GM18499 (cell line): Measurements from ENCODE around the gene RALGPS1.

Source experiments
- ATAC-seq: cut with Tn5 transposase; IDR thresholded peaks from one replicate; pipeline ENCODE4 v1.9.1; 2021; ENCODE audit warnings: moderate number of reproducible peaks; ENCODE audit not compliant: insufficient read depth, unreplicated experiment

RALGPS1 gene

DNA sequence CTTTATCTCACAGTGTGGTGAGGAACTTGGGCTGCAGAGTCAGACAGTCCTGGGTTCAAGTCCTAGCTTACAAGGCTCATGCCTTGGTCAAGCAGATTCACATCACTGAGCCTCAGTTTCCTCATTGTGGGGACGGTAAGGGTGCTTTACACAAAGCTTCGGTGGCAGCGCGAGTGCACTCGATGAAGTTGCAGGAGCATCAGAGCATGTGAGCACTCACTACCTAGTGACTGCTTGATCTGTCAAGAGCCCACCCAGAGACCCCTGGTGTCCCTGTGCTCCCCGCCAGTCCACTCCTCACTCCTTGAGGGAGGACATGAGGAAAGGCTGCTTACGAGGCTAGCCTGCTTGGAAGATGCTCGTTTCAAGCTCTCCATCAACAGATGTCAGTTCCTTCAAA is 293.8 kb downstream of the RALGPS1 start:
- ATAC-seq: no peak

DNA sequence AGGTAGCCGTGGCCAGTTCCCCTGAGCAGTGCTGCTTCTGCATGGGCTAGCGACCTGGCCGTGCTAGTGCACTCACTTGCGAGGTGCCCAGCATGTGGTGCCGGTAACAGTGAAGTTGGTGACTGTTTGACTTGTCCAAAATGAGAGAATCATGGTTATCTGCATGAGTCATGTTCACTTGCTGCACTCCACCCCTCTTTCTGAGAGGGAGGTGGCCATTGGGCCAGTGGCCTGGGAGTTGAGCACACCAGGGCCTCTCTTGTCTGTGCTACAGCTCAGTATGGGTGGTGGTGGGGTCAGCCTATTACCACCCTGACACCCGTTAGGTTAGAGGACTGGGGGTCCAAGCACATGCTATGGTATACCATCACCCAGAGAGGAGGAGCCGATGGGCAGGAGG is 294.6 kb downstream of the RALGPS1 start:
- ATAC-seq: no peak

DNA sequence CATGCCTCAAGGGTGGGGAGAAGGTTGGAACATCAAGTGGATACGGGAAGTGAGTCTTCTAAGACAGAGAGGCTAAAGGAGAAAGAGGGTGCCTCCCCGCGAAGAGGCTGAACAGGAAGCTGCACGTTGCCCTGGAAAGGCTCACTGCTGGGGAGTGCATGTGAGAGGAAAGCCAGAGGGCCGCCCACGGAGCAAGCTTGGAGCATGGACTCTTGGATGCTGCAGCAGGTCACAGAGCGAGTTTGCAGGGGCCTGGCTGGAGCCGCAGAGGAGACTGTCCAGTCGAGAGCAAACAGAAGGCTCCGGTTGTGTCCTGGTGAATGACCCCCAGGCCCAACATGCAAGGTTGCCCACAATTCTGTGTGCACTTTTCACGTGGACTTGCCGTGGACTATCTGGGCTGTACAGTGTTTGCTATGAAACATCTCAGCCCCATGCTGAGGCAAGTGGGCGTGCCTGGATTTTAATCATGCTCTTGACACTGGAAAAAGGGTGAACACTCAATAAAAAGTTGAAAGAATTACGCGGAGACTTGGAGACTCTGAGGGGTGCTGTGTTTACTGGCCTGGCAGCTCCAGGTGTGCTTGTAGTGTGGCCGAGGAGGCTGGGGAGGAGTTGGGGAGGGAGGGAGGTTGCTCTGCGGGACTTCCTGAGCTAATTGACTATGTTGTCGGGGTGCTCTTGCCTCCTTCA is 295.5 kb downstream of the RALGPS1 start:
- ATAC-seq: no peak

DNA sequence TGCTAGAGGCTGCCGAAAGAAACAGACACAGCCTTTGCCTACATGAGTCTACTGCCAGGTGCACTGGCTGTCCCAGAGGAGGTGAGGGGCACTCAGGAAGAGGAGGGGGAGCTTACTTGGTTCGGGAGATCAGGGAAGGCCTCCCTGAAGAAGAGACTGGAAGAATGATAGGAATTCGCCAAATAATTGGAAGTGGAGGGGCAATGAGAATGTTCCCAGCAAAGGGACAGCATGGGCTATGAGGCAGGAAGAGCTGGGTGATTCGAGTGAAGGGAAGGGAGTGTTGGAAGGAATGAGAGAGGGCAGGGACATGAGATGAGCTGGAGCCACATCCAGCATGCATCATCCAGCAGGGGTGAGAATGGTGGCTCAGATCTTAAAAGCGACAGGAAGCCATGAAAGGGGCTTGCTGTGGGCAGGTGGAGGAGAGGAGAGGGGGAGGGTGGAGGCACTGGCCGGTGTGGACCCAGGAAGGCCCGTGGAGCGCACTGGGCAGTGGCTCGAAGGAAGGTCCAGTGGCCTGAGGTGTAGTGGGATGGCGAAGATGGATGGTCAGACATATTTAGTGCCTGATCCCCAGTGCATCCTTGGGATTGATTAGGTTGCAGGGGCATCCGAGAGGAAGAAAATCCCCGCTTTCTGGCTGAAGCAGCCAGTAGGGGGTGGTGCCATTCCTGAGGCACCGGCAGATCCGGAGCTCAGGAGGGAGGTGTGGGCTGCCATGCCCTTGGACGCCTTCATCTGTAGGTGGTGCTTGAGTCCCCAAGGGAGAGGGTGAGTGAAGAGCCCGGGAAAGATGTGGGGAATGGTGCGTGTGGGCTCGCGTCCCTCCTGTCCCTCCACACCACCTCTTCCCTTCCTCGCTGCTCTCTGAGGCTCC is 296.5 kb downstream of the RALGPS1 start:
- ATAC-seq: no peak

DNA sequence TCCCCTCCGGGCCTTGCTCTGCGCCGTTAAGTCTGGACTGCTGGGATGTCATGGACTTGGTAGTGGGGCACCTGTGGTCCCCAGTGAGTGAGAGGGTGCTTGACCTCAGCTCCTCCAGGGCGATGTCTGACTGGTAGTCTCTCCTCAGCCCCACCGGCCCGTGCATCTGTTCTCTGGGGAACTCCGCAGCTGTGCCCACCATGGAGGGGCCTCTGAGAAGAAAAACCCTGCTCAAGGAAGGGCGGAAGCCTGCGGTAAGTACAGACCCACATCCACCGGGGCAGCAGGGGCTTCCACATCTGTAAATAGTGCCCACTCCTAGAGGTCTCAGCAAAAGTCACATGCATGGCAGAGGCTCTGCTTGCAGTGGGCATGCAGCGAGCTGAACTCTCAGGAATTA is 297.4 kb downstream of the RALGPS1 start:
- no peak for ATAC-seq

DNA sequence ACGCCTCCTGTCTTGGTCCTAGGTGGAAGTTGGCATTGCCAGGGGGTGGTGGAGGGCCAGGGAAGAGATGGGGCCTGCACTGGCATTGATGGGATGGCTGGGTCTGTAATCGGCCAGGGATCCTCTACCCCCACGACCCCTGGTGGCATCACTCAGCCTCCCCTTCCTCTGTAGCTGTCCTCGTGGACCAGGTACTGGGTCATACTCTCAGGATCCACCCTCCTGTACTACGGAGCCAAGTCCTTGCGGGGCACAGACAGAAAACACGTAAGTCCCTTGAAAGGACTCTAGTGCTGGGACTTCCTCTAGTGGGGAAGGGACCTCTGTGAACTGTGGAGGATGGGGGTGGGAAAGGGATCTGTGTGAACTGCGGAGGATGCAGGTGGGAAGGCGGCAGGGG is 297.9 kb downstream of the RALGPS1 start:
- no peak for ATAC-seq

DNA sequence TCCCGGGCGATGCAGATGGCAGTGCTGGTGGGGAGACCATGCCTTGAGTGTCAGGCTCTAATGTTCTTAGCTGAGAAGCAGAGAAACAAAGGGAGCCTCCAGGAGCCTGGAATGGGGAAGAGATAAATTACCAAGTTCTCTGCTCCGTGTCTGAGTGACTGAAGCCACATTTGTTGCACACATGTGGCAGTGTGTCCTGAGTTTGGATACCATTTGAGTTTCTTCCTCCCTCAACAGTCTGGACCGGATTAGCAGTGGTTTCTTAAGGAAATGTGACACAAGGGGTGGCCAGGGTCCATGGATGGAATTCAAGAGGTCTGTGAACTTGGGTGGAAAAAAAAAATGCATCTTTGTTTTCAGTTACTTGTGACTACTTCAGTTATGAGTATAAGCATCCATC is 299.3 kb downstream of the RALGPS1 start:
- no peak for ATAC-seq

DNA sequence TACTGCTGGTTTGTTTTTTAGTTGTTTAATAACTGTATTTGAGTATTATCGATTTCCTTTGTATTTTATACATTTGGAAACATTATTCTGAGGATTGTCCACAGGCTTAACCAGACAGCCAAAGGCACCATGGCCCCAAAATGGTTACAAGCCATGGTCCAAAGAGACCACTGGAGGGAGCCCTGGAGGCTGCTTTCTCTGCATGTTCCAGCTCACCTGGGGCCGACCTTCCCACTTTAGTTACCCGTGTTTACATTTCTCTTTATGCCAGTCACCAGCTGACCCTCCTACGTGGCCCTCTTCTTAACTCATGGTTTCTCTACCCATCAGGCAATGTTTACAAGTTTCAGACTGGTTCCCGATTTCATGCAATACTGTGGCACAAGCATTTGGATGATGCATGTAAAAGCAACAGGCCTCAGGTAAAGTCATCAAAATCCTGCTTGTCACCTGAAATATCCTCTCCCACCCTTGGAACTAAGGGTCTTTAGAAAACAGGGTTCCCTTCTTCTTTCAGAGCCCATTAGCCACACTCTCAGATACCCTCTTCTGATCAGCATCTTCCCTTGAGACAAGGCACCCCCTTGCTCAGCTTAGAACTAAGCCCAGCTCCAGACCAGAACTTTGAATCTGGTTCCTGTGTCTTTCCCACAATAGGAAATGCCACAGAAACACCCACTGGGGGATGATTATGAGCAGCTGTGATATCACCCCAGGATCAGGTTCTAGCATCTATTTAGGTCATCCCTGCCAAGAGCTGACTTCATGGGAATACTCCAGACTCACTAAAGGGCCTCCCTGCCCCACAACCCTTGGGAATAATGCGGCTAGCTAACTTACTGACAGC is 300.1 kb downstream of the RALGPS1 start:
- ATAC-seq: no peak

DNA sequence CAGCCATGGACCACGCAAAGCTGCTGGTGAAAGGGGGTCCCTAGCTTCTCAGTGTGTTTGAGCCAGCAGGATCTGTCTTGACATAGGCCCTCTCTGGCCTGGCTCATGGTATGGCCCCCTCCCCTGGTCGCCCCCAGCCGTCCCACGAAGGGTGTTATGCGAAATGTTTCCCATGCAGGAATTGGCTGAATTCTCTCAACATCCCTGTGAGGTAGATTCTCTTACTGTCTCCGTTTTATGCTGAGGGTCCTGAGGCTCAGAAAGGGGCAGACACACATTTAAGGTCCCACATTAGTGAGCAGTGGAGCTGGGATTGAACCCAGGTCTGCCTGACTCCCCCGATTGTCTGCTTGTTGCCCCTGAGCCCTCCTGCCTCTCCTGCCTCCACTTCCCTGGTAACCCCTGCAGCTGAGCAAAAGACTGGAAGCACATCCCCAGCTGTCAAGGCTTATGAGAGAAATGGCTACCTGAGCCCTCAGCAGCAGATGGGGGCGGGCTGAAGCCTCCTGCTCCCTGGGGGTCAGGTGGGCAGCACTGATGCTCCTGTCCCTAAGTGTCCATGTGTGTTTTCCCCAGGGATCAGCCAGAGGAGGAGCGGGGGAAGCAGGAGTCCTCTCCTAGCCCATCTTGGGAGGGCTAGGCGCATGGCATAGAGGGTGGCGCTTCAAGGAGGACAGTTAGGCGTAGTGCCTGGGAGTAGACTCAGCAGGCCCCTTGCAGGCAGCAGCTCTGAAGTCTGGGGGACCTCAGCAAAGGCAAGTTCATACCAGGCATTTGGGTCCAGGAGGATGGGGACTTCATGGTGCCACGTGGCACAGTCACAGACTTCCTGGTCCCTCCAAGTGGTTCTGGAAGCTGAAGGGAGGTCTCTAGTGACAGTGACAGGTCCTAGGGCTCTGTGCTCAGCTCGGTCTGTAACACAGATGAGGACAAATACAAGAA is 301.0 kb downstream of the RALGPS1 start:
- ATAC-seq: no peak

DNA sequence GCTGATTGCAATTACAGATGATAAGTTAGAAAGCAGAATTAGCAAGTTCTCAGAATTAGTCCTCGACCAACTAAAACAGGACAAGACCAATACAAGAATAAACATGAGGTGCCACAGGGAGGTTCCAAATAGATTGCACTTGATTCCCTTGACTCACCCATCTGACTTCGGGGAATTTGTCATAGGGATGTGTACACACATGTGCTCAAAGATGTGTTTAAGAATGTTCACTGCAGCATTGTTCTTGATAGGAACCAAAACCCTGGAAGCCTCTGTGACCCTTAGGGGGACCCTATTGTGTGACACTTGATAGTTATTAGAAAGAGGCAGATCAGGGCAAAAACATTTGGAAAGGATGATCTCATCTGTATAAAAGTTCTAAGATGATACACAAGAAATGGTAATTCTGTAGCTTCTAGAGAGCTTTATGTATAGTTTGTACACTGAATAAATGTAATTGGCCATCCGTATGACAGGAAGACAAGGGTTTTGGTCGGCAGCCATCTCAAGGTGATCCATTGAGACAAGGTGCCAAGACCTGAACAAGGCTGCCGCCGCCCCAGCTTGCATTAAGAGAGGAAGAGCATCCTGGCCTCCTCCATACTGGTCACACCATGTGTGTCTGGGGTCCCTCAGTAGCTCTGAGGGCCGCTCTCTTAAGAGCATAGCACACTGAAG is 301.8 kb downstream of the RALGPS1 start:
- no peak for ATAC-seq

DNA sequence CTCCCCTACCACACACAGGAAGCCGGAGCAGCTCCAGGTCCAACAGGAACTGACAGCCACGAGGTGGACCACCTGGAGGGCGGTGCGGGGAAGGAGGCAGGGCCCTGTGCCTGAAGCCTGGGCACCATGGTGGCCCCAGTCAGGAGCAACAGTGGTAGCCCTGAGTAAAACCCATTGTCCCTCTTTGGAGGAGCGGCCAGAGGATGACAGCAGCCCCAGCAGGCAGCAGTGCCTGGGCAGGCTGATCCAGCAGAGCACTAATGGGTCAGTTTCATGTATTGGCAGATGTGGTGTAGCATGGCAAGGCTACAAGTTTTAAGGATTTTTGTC is 302.3 kb downstream of the RALGPS1 start:
- no peak for ATAC-seq

DNA sequence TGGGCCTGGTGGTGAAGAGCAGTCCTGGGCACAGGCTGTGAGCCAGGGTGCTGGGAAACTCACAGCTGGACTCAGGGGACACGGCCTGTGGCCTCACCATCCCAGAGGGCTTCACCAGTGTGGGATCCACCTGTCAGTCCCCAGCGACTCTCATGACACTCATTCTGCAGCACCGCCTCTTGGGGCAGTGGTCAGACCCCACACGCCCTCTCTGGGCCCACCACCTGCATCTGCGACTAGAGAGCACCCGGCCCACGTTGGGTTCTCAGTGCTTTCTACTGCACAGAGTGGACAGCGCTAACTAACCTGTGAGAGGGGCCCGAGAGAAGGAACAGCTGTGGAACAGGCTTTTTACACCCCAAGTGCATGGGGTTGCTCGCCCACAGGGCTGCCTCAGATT is 304.2 kb downstream of the RALGPS1 start:
- ATAC-seq: no peak

DNA sequence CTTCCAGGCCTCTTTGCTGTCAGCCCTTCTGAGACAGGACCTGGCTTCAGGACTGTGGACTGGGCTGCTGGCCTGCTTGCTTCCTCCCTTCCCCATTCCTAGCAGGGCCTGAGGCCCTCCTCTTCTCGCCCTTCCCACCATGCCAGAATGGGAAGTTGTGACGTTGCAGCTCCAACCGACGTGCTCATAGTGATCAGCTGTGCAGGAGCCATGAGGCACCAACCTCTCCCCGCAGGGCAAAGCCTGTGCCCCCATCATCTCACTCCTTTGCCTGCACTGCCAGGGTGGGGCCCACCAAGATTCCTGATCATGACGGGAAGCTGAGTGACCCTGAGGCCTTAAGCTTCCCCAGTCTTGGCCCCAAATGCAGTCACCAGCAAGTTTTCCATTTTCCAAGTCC is 304.9 kb downstream of the RALGPS1 start:
- no peak for ATAC-seq

DNA sequence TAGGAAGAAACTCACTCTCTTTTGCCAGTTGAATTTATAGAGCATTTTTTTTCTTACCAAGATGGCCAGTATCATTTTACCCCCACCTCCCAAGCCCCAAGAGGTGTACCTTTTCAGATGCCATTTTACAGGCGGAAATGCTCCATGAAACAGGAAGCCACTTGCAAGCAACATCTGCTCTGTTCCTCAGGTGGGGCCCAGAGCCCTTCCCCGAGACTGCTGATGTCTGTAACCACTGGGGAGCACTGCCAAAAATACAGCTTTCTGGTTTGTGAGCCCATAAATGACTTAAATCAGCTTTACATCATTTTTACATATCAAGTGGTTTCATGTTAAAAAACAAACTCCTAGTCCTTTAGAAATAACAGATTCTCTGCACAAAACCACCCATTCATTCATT is 307.1 kb downstream of the RALGPS1 start:
- ATAC-seq: no peak

DNA sequence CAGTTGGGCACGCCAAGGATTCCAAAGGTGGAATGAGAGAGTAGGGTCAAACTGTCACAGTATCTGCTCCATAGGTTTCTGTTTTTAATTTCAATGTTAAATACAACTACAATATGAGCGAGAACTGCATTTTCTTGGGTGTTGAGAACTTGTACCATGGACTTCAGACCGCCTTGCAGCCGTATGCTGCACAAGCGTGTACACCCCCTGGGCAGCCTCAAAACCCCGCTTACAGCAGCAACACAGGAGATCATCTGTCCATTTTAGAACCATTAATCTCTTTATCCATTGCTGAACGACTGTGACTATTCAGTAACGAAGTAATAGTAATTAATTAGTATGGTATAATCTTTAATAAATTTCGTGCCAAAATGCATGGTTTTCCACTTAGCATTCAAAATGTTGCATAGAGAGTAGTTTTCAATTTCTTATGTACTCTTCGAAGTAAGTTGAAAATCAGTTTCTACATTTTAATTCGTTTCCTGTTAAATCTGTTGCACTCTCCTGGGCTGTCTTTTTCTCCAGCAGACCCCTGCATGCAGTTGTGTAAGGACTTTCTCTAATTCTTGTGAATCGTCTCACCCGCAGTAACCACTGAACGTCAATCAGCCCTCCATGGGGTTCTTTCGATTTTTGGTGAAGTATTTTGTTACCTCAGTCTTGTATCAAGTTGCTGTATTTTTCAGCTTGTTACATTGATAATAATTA is 308.0 kb downstream of the RALGPS1 start:
- no peak for ATAC-seq

DNA sequence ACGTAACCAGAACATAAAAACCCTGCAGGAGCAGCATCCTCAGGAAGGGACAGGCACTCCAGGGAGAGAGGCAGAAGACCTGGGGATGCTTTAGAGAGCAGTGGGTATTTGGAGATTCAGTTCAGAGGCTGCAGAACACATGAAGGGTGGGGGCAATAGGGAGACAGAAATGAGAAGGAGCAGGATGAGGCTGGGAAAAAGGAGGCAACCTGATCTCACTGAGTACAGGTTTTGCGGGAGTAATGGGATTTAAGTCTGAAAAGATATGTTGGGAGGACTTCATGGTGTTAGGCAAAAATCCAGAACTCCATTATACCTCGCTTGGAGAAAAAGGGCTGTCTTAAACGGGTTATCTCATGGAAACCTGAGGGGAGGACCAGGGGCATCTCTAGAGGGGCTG is 308.7 kb downstream of the RALGPS1 start:
- no peak for ATAC-seq

DNA sequence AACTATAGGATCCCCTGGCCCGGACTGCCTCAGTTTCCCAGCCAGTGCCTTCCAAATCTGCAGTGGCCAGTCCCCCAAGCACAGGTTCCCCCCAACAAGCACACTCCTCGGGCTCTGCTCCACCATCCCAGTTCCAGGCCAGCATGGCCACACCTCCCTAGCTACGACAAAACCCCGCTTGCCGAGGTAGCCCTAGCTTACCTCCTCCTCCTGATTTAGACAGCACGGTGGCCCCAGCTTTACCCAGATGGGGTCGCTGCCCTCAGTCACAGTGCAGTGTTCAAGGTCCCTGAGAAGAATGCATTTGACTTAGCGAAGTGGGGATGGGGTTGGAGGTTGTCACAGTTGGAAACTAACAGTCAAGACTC is 309.2 kb downstream of the RALGPS1 start:
- no peak for ATAC-seq

DNA sequence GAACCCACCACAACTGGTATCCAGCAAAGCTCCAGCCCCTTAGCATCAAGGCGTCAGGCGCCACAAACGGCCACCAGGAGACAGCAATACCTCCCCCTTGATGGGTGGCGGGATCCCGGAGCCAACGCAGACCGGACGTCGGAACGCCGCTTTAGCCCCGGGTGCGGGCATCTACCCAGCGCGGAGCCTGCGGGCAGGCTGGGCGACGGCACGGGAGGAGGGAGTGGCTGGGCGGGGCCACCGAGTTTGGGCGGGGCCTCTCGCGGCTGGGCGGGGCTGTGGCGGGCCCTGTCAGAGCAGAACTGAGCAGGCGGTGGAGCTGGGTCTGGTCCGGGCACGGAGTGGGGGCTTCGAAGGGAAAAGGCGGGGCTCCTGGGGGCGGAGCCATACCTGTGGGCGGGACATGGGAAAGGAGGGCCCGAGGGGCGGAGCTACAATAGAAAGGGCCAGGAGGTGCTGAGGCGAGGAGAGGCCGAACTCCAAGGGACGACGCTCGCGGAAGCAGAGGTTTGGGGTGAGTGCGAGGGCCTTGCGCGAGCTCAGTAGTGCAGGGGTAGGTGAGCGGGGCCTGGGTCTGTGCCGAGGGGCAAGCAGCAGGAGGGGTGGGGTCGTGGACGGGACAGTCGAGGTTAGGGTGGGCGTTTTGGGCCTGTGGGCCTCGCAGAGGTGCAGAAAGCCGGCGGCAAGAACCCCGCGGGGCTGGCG is 309.7 kb downstream of the RALGPS1 start:
- ATAC-seq: no peak
